Activated B cell treated with CpG ODN at 0.5 μM for 24 hours (primary cell): Measurements from ENCODE around the gene KRCC1. TPM values are rescaled to one million over a fixed set of nuclear protein-coding genes. Genes with fewer than 3 reads are reported as not detected.

Experiments used
- ATAC-seq: fragments of 200-7000 bp; cut with Tn5 transposase; one replicate; pipeline ENCODE4 v1.10.0; 2021; ENCODE audit warnings: low read depth, mild to moderate bottlenecking, moderate library complexity
- CTCF ChIA-PET: fragments of 350-600 bp; sonication (Branson Sonifier 250); formaldehyde crosslinking; loops from one replicate; lab custom pipeline; 2021; ENCODE audit warnings: antibody characterized with exemption; lab: Charles Lee
- POLR2A ChIA-PET: fragments of 350-600 bp; sonication (Branson Sonifier 250); formaldehyde crosslinking; loops from one replicate; lab custom pipeline; 2021; ENCODE audit warnings: antibody characterized with exemption; lab: Charles Lee
- DNase-seq: peaks from one replicate; pipeline ENCODE4 v3.0.0; 2022
- H3K27ac Mint-ChIP-seq: one replicate; pipeline ENCODE4 v1.8.0; 2020; ENCODE audit warnings: mixed read lengths
- H3K27me3 Mint-ChIP-seq: one replicate; pipeline ENCODE4 v1.8.0; 2021; ENCODE audit warnings: mixed read lengths
- H3K36me3 Mint-ChIP-seq: one replicate; pipeline ENCODE4 v1.8.0; 2021; ENCODE audit warnings: low read depth, mixed read lengths
- H3K4me1 Mint-ChIP-seq: one replicate; pipeline ENCODE4 v1.8.0; 2021; ENCODE audit warnings: mixed read lengths
- H3K4me3 Mint-ChIP-seq: one replicate; pipeline ENCODE4 v1.8.0; 2020; ENCODE audit warnings: mild to moderate bottlenecking, mixed read lengths
- H3K9me3 Mint-ChIP-seq: one replicate; pipeline ENCODE4 v1.8.0; 2020; ENCODE audit warnings: mixed read lengths
- intact Hi-C: fragments of 100-400 bp; cut with micrococcal nuclease; formaldehyde crosslinking; loops from one replicate; pipeline ENCODE4 v1.15.1; 2024
- total RNA-seq: library from RNA; stranded (reverse); gene quantifications from 2 replicates; pipeline ENCODE4 v1.2.3, GENCODE V29; 2022
- TF ChIP-seq, protein P1 (sequence below): fragments of 200-600 bp; IDR thresholded peaks from one replicate; pipeline ENCODE4 v1.8.0; 2022; ENCODE audit warnings: antibody characterized with exemption, mild to moderate bottlenecking

KRCC1 gene
- total RNA-seq, 1 donor from 2014 or later: 20.8 TPM

DNA sequence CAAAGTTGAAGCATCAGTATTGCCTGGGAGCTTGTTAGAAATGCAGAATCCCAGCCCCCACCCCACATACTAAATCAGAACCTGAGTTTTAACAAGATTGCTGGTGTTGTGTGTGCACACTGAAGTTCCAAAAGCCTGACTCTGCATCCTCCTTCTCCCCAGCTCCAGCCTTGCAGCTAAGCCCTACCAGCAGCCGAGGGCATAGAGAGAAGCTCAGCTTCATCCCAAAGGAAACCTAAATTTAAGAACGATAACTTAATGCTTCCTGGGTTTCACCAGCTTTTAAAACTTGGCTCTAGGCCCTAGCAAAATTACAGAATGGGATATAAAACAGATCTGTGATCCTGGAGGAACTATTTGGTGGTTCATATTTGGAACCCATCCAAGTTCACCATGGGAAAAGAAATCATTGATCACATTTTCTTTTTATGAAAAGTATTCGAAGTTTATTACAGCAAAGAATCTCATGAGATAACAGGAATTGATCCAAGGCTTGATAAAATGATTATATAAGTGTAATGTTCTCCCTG, 23.1 kb upstream of the KRCC1 start:
- TF ChIP-seq, protein P1, sequence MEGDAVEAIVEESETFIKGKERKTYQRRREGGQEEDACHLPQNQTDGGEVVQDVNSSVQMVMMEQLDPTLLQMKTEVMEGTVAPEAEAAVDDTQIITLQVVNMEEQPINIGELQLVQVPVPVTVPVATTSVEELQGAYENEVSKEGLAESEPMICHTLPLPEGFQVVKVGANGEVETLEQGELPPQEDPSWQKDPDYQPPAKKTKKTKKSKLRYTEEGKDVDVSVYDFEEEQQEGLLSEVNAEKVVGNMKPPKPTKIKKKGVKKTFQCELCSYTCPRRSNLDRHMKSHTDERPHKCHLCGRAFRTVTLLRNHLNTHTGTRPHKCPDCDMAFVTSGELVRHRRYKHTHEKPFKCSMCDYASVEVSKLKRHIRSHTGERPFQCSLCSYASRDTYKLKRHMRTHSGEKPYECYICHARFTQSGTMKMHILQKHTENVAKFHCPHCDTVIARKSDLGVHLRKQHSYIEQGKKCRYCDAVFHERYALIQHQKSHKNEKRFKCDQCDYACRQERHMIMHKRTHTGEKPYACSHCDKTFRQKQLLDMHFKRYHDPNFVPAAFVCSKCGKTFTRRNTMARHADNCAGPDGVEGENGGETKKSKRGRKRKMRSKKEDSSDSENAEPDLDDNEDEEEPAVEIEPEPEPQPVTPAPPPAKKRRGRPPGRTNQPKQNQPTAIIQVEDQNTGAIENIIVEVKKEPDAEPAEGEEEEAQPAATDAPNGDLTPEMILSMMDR: no peak
- Mint-ChIP-seq H3K36me3 (no peaks in the 10 kb centered on the region), H3K4me3 (no peak overlapping the region), H3K9me3 (no peaks in the 10 kb centered on the region), H3K4me1 (no peaks in the 10 kb centered on the region), H3K27ac (no peak overlapping the region), H3K27me3 (peaks cover 2% of the 10 kb centered on the region)
- intact Hi-C loops: no loop called here
- DNase-seq: no peak
- no peak for ATAC-seq
- ChIA-PET POLR2A (no interaction called here), CTCF (interaction anchor here (0.8 kb wide), 1 partner anchor 18 kb away, joined by 4 read pairs; no protein-coding TSS in a partner anchor)

DNA sequence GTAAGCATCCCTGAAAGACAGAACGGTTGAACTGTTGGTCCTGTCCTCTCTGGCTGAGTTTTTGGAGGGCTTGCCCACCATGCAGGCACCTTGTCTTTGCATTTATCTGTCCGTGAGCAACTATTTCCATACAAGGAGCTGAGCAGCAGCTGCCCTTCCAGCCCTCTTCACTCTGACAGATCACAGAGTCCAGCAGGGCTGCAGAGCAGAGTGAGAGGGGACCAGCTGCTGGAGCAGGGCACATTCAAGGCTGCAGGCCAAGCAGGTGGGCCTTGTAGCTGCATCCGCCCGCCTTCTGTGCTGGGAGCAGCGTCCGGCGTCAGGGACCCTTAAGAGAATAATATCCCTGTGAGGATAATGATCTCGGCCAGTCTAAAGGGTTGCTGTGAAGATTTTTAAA, 21.5 kb upstream of the KRCC1 start:
- Mint-ChIP-seq H3K4me1 (no peaks in the 10 kb centered on the region), H3K27ac (no peak overlapping the region), H3K27me3 (peaks cover 6% of the 10 kb centered on the region), H3K36me3 (no peaks in the 10 kb centered on the region), H3K4me3 (no peak overlapping the region), H3K9me3 (no peaks in the 10 kb centered on the region)
- ChIA-PET POLR2A (no interaction called here), CTCF (no interaction called here)
- no peak for DNase-seq
- intact Hi-C loops: no loop called here
- TF ChIP-seq, protein P1: no peak
- ATAC-seq: no peak

DNA sequence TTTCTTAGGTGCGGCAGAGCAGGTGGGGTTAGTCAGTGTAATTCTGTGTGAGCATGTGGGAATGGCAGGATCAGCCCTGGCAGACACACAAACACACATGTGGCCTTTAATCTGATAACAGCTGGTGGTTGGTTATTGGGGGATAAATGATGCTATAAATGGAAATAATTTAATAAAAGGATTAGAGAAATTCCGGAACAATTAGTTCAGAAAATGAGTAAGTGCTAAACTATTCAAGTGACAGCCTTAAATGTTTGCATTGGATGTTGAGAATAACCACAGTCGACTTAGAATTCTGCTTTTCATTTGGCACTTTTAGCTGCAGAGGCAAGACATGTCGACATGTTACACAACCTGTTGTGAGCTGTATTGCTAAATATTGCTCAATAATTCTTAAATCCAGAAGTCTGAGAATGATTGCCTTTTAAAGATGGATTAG, 19.3 kb upstream of the KRCC1 start:
- peaks cover 4% of the 10 kb centered on the region for H3K27me3 Mint-ChIP-seq
- CTCF ChIA-PET: interaction anchor here (1.7 kb wide), 1 partner anchor 14 kb away, joined by 5 read pairs; no protein-coding TSS in a partner anchor
- intact Hi-C loops: no loop called here

DNA sequence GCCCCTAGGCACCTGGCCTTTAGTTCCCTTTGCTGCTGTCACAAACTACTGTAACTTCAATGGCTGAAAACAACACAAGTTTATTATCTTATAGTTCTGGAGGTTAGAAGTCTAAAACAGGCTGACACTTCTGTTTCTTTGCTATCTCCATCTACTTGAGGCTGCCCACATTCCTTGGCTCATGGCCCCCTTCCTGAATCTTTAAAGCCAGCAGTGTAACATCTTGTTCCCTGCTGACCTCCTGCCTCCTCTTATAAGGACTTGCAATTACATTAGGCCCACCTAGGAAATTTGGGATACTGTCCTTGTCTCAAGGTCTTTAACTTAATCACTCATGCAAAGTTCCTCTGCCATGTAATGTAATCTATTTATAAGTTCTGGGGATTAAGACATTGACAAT, 18.6 kb upstream of the KRCC1 start:
- no peaks in the 10 kb centered on the region for H3K4me1 Mint-ChIP-seq
- POLR2A ChIA-PET: no interaction called here
- intact Hi-C loops: no loop called here
- no peak overlapping the region for H3K4me3 Mint-ChIP-seq
- H3K36me3 Mint-ChIP-seq: no peaks in the 10 kb centered on the region
- DNase-seq (no peak), ATAC-seq (no peak)
- peaks cover 4% of the 10 kb centered on the region for H3K27me3 Mint-ChIP-seq
- CTCF ChIA-PET: interaction anchor here (1.7 kb wide), 1 partner anchor 14 kb away, joined by 5 read pairs; no protein-coding TSS in a partner anchor
- no peaks in the 10 kb centered on the region for H3K9me3 Mint-ChIP-seq
- H3K27ac Mint-ChIP-seq: no peak overlapping the region
- TF ChIP-seq, protein P1: no peak

More for the DNA sequence above, 19.3 kb upstream of the KRCC1 start:
- POLR2A ChIA-PET: interaction anchor here (0.5 kb wide), 1 partner anchor 63 kb away, joined by 3 read pairs; no protein-coding TSS in a partner anchor
- H3K36me3 Mint-ChIP-seq: no peaks in the 10 kb centered on the region
- H3K27ac Mint-ChIP-seq: no peak overlapping the region
- no peaks in the 10 kb centered on the region for H3K4me1 Mint-ChIP-seq
- no peak for DNase-seq
- ATAC-seq: no peak
- H3K4me3 Mint-ChIP-seq: no peak overlapping the region
- TF ChIP-seq, protein P1: no peak
- no peaks in the 10 kb centered on the region for H3K9me3 Mint-ChIP-seq

DNA sequence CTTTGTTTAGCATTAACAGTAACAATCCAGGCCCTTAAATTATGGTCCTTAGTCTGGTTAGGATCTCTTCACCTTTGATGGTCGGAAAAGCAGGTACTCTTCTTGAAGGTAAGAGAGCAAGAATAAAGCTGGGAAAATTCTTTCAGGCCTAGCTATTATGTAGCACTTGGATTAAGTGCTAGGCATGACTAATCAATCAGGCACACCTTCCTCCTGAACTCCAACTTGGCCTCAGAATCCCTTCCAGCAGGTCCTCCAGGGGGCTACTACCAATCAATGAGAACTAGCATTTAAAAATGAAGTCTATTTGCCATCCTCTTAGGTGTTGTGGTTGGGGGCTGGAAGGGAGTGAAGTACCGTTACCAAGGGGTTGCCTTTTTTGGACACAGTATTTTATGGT, 15.8 kb upstream of the KRCC1 start:
- CTCF ChIA-PET: interaction anchor here (1.2 kb wide), 1 partner anchor 11 kb away, joined by 4 read pairs; no protein-coding TSS in a partner anchor
- H3K9me3 Mint-ChIP-seq: no peaks in the 10 kb centered on the region
- H3K4me1 Mint-ChIP-seq: no peaks in the 10 kb centered on the region
- no peak for DNase-seq
- peaks cover 4% of the 10 kb centered on the region for H3K27me3 Mint-ChIP-seq
- H3K4me3 Mint-ChIP-seq: no peak overlapping the region
- H3K36me3 Mint-ChIP-seq: no peaks in the 10 kb centered on the region
- H3K27ac Mint-ChIP-seq: no peak overlapping the region
- POLR2A ChIA-PET: interaction anchor here (0.6 kb wide), 1 partner anchor 9 kb away, joined by 6 read pairs; no protein-coding TSS in a partner anchor
- no peak for ATAC-seq
- intact Hi-C loops: no loop called here
- TF ChIP-seq, protein P1: no peak
